Measurements from ENCODE around the gene MRLN.

- TF ChIP-seq CTCF (IDR thresholded peaks at IDR 0.05; ENCODE audit: control extremely low read depth in 1 of 3, insufficient read depth in 1 of 3, low read depth in 1 of 3, low read length in 3 of 3) = peak; percentile 26 to 53 (median 50); a peak in 3 of 4 replicates
- 0 out of 4 replicates have a peak, but pooled peaks of 1 of the 2 experiments have one; percentile 2 for TF ChIP-seq SIN3A (conservative IDR thresholded peaks at IDR 0.05 in 1 of 2, IDR thresholded peaks at IDR 0.05 in 1 of 2; ENCODE audit: low read depth in 1 of 2, low read length in 2 of 2)
- TF ChIP-seq SUZ12 (IDR thresholded peaks at IDR 0.05; ENCODE audit: low read length) = no peak
- peak; percentile 87 for TF ChIP-seq CEBPB (IDR thresholded peaks at IDR 0.05; ENCODE audit: low read depth, low read length)
- peak; percentile 40 to 76; a peak in 2 of 3 replicates for TF ChIP-seq POLR2A (IDR thresholded peaks at IDR 0.05; ENCODE audit: control extremely low read depth in 1 of 2, low read depth in 2 of 2, low read length in 2 of 2)
- TF ChIP-seq RAD21 (IDR thresholded peaks at IDR 0.05 in 1 of 2, conservative IDR thresholded peaks at IDR 0.05 in 1 of 2; ENCODE audit: low read depth in 2 of 2, low read length in 2 of 2) = 0 out of 4 replicates have a peak, but pooled peaks of 1 of the 2 experiments have one; percentile 9
- no peak for TF ChIP-seq SP2 (IDR thresholded peaks at IDR 0.05; ENCODE audit: low read length)
- TF ChIP-seq BCL11A (IDR thresholded peaks at IDR 0.05; ENCODE audit: low read depth in 2 of 2, low read length in 2 of 2) = no peak
- no peak for TF ChIP-seq SP1 (IDR thresholded peaks at IDR 0.05; ENCODE audit: low read depth, low read length)
- TF ChIP-seq TEAD4 (IDR thresholded peaks at IDR 0.05; ENCODE audit: low read depth, low read length) = no peak
- TF ChIP-seq NRF1 (IDR thresholded peaks at IDR 0.05; ENCODE audit: low read depth, low read length) = no peak
Observed at GRCh38 chr10:59709395-59710125, 43.7 kb downstream of the MRLN start, which contains the start of gene SLC16A9.

Measured in H1 (cell line).